Measurements from ENCODE around the gene CARNS1. TPM values are rescaled to one million over a fixed set of nuclear protein-coding genes. Genes with fewer than 3 reads are reported as not detected.

The CARNS1 gene
- total and polyA plus RNA-seq, 2 of the 8 experiments (the other 6 are each of a cell fraction or from before 2014, with no cell fraction given), result 0.82 to 1.1 TPM

DNA sequence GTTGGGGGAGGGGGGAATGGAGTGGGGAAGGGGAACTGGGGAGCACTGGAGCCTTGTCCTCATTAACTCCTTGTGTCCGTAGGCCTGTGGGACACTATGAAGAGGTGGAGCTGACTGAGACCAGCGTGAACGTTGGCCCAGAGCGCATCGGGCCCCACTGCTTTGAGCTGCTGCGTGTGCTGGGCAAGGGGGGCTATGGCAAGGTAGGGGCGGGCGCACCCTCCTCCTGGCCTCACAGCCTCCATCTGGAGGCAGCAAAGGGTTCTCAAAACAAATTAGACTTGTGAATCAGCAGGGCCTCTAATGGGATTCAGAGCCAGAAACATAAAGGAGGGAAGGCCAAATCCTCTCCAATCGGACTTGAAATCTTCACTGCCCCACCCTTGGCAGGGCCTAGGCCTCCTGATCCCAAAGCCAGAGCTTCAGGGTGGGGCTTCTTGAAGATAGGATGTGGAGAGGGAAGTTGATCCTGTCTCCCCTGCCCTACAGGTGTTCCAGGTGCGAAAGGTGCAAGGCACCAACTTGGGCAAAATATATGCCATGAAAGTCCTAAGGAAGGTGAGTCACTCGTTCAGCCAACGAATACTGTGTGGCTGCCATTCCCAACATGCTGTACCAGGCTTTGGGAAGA lies 13.7 kb downstream of the CARNS1 start:
- Histone ChIP-seq H3K27ac (ENCODE audit: low read depth, low read length) (peak overlapping the region; percentile 33; the same call in 1 of the 2 replicates), H4K8ac (ENCODE audit: extremely low read depth, insufficient read depth, low read length) (no peak overlapping the region; the same call in 1 of the 2 replicates), H2BK20ac (ENCODE audit: low read length) (no peak overlapping the region), H3K79me1 (ENCODE audit: low read depth, low read length) (peaks cover 5% of the 10 kb centered on the region), H4K5ac (ENCODE audit: insufficient read length, low read depth, low read length) (no peak overlapping the region), H3K4me3 (ENCODE audit: extremely low read depth in 1 of 4, insufficient read depth in 2 of 4, low read depth in 3 of 4, low read length in 4 of 4) (peak overlapping the region; percentile 66 to 98 (median 90)), H2BK5ac (ENCODE audit: low read depth, low read length) (peak overlapping the region; percentile 66; the same call in 1 of the 2 replicates), H2BK12ac (ENCODE audit: low read depth, low read length) (no peak overlapping the region), H3K9ac (replicated peaks in 1 of 4; ENCODE audit: extremely low read depth in 1 of 4, low read depth in 3 of 4, low read length in 3 of 4) (peak overlapping the region in 3 of 4 experiments; percentile 72 to 86 (median 77); a peak in 6 of 7 replicates), H3K36me3 (ENCODE audit: control insufficient read depth in 2 of 4, insufficient read depth in 4 of 4, low read length in 3 of 4) (peaks cover 3 to 9% (median 8%) of the 10 kb centered on the region in 4 experiments; a peak in 7 of 8 replicates), H3K18ac (ENCODE audit: extremely low read depth, low read length) (no peak overlapping the region), H3K27me3 (replicated peaks in 1 of 4; ENCODE audit: control insufficient read depth in 3 of 4, extremely low read depth in 1 of 4, insufficient read depth in 3 of 4, low read length in 3 of 4) (no peaks in the 10 kb centered on the region), H3K9me3 (ENCODE audit: insufficient read depth in 2 of 2, low read depth in 1 of 2, low read length in 1 of 2) (no peaks in the 10 kb centered on the region), H2BK15ac (ENCODE audit: low read length) (no peak overlapping the region), H3K4ac (replicated peaks; ENCODE audit: insufficient read length, low read depth, low read length) (no peak overlapping the region), H3K14ac (ENCODE audit: insufficient read length) (no peak overlapping the region), H2AK5ac (ENCODE audit: low read depth, low read length) (peak overlapping the region; percentile 11; the same call in 1 of the 2 replicates), H3K23me2 (ENCODE audit: low read depth, low read length) (peaks cover 10% of the 10 kb centered on the region), H3K4me1 (replicated peaks in 1 of 4; ENCODE audit: control insufficient read depth in 3 of 4, insufficient read depth in 4 of 4, low read length in 3 of 4) (peaks cover 0 to 12% (median 4%) of the 10 kb centered on the region in 4 experiments; a peak in 6 of 7 replicates), H3K79me2 (ENCODE audit: control insufficient read depth in 1 of 2, insufficient read depth in 2 of 2, low read length in 2 of 2) (peaks cover 0 to 9% of the 10 kb centered on the region in 2 experiments; a peak in 2 of 4 replicates), H4K91ac (replicated peaks; ENCODE audit: insufficient read length, low read length) (no peak overlapping the region), H3K4me2 (ENCODE audit: insufficient read depth in 1 of 2, low read depth in 2 of 2, low read length in 2 of 2) (peak overlapping the region; percentile 60 to 96), H4K20me1 (replicated peaks in 1 of 2; ENCODE audit: control insufficient read depth in 1 of 2, insufficient read depth in 2 of 2, low read length in 2 of 2) (peaks cover 0 to 1% of the 10 kb centered on the region in 2 experiments), H3K23ac (ENCODE audit: insufficient read length) (no peak overlapping the region), H2BK120ac (replicated peaks; ENCODE audit: low read depth, low read length) (no peak overlapping the region), H3K56ac (replicated peaks; ENCODE audit: insufficient read length, low read depth, low read length) (no peak overlapping the region), H2AFZ (ENCODE audit: low read length) (no peak overlapping the region)
- ChIA-PET CTCF (ENCODE audit: partially characterized antibody) (no interaction called here), POLR2A (ENCODE audit: partially characterized antibody) (interaction anchor here (0.8 to 12.5 kb wide), 10 partner anchors 9 to 41 kb away, joined by 3 to 104 read pairs (median 6); partner anchors contain the start of genes CABP4, CARNS1, PPP1CA and PTPRCAP)
- DNase-seq (ENCODE audit: low read depth in 1 of 2, low spot score in 2 of 2) (no peak), FAIRE-seq (no peak)
- 79% methylated on average over 7 of the region's 12 CpGs; no CpG with 5 or more reads in 1 of the 2 experiments for WGBS, 2 experiments (ENCODE audit: extremely low coverage in 1 of 2, insufficient coverage in 1 of 2, insufficient read length in 1 of 2, insufficient replicate concordance in 2 of 2, low coverage in 1 of 2, low lambda C conversion rate in 2 of 2, missing lambda C conversion rate in 1 of 2)
- TF ChIP-seq, protein P1, sequence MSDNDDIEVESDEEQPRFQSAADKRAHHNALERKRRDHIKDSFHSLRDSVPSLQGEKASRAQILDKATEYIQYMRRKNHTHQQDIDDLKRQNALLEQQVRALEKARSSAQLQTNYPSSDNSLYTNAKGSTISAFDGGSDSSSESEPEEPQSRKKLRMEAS (IDR thresholded peaks at IDR 0.05), result no peak
- TF ChIP-seq GABPA (IDR thresholded peaks at IDR 0.05; ENCODE audit: borderline replicate concordance, insufficient read depth, low read length) (no peak), TCF12 (IDR thresholded peaks at IDR 0.05; ENCODE audit: low read depth, low read length) (no peak), CTBP2 (IDR thresholded peaks at IDR 0.05; ENCODE audit: borderline replicate concordance, insufficient read depth, insufficient read length, low read length) (no peak), SUZ12 (IDR thresholded peaks at IDR 0.05; ENCODE audit: low read length) (no peak), MAFK (IDR thresholded peaks at IDR 0.05; ENCODE audit: low read depth, low read length) (no peak), GTF2F1 (IDR thresholded peaks at IDR 0.05; ENCODE audit: borderline replicate concordance, low read depth, low read length) (no peak), CHD2 (IDR thresholded peaks at IDR 0.05; ENCODE audit: low read length) (no peak), POLR2A (IDR thresholded peaks at IDR 0.05; ENCODE audit: control extremely low read depth in 1 of 2, low read depth in 2 of 2, low read length in 2 of 2) (no peak), NRF1 (IDR thresholded peaks at IDR 0.05; ENCODE audit: low read depth, low read length) (no peak), YY1 (IDR thresholded peaks at IDR 0.05; ENCODE audit: low read depth, low read length) (no peak)
- TF ChIP-seq, protein P2, sequence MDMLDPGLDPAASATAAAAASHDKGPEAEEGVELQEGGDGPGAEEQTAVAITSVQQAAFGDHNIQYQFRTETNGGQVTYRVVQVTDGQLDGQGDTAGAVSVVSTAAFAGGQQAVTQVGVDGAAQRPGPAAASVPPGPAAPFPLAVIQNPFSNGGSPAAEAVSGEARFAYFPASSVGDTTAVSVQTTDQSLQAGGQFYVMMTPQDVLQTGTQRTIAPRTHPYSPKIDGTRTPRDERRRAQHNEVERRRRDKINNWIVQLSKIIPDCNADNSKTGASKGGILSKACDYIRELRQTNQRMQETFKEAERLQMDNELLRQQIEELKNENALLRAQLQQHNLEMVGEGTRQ (IDR thresholded peaks at IDR 0.05; ENCODE audit: low read length), result no peak
